ENCODE data around the gene PLCXD3.
"Not testable (repeated sequence)": the region's sequence is repeated elsewhere in the genome, so short reads cannot be mapped to it uniquely, and the experiment has no call there.

PLCXD3 gene

GRCh38 chr5:41493490-41494126 lies 16.8 kb downstream of the PLCXD3 start:
- DNase-seq (ENCODE audit: low spot score): not testable (repeated sequence)

GRCh38 chr5:41485533-41485932 lies 24.9 kb downstream of the PLCXD3 start:
- no peak for DNase-seq (ENCODE audit: low spot score)

- DNase-seq (ENCODE audit: low spot score): no peak
Measured at GRCh38 chr5:41482715-41483114, 27.7 kb downstream of the PLCXD3 start.

- no peak for DNase-seq (ENCODE audit: low spot score)
Measured at GRCh38 chr5:41482173-41482572, 28.2 kb downstream of the PLCXD3 start.

GRCh38 chr5:41471571-41472208 lies 38.7 kb downstream of the PLCXD3 start:
- DNase-seq (ENCODE audit: low spot score): not testable (repeated sequence)

GRCh38 chr5:41465493-41466171 lies 44.8 kb downstream of the PLCXD3 start:
- DNase-seq (ENCODE audit: low spot score): no peak

GRCh38 chr5:41459557-41459956 lies 50.8 kb downstream of the PLCXD3 start:
- DNase-seq (ENCODE audit: low spot score): no peak

- no peak for DNase-seq (ENCODE audit: low spot score)
Measured at GRCh38 chr5:41457094-41457493, 53.3 kb downstream of the PLCXD3 start.

- no peak for DNase-seq (ENCODE audit: low spot score)
Measured at GRCh38 chr5:41452506-41452905, 57.9 kb downstream of the PLCXD3 start.

GRCh38 chr5:41447650-41448510 lies 62.5 kb downstream of the PLCXD3 start:
- DNase-seq (ENCODE audit: low spot score): no peak

GRCh38 chr5:41445937-41446563 lies 64.4 kb downstream of the PLCXD3 start:
- DNase-seq (ENCODE audit: low spot score): no peak

GRCh38 chr5:41435276-41435675 lies 75.1 kb downstream of the PLCXD3 start:
- no peak for DNase-seq (ENCODE audit: low spot score)

GRCh38 chr5:41433552-41434181 lies 76.7 kb downstream of the PLCXD3 start:
- no peak for DNase-seq (ENCODE audit: low spot score)

- no peak for DNase-seq (ENCODE audit: low spot score)
Measured at GRCh38 chr5:41432481-41433253, 77.7 kb downstream of the PLCXD3 start.

GRCh38 chr5:41427505-41427904 lies 82.9 kb downstream of the PLCXD3 start:
- DNase-seq (ENCODE audit: low spot score): no peak

- no peak for DNase-seq (ENCODE audit: low spot score)
Measured at GRCh38 chr5:41425736-41426135, 84.7 kb downstream of the PLCXD3 start.

GRCh38 chr5:41420492-41421067 lies 89.8 kb downstream of the PLCXD3 start:
- DNase-seq (ENCODE audit: low spot score): no peak

- no peak for DNase-seq (ENCODE audit: low spot score)
Measured at GRCh38 chr5:41418220-41419031, 92.0 kb downstream of the PLCXD3 start.

GRCh38 chr5:41416336-41416735 lies 94.1 kb downstream of the PLCXD3 start:
- DNase-seq (ENCODE audit: low spot score): no peak
